ENCODE results near the gene APELA. TPM values are rescaled to one million over a fixed set of nuclear protein-coding genes. Genes with fewer than 3 reads are reported as not detected.
"Not testable (repeated sequence)": the region's sequence is repeated elsewhere in the genome, so short reads cannot be mapped to it uniquely, and the experiment has no call there.

Gene APELA
- total and polyA plus RNA-seq, 9 donors, result 0.10 TPM; not detected in 8

DNA sequence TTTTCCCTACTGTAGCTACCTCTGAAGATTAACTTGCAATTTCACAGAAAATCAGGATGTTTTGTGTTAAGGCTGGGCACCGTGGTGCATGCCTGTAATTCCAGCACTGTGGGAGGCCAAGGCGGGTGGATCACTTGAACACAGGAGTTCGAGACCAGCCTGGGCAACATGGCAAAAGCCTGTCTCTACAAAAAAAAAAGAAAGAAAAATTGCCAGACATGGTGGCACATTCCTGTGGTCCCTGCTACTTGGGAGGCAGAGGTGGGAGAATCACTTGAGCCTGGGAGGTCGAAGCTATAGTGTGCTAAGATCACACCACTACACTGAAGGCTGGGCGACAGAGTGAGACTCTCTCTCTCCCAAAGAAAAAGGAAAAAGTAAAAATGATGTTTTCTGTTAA lies 27.4 kb downstream of the APELA start:
- Histone ChIP-seq H3K4me1 (ENCODE audit: insufficient read depth) (no peaks in the 10 kb centered on the region), H3K27me3 (no peaks in the 10 kb centered on the region), H3K4me3 (no peak overlapping the region), H3K36me3 (no peaks in the 10 kb centered on the region), H3K27ac (no peak overlapping the region), H3K9me3 (no peaks in the 10 kb centered on the region)
- DNase-seq, result no peak
- intact Hi-C loops (cut with DNase I), result no loop called here
- WGBS, 3 donors, result 67 to 77% (median 68%) methylated on average over 5 of the region's 5 CpGs
- TF ChIP-seq POLR2A (IDR thresholded peaks at IDR 0.05) (no peak), EP300 (IDR thresholded peaks at IDR 0.05) (no peak)
- TF ChIP-seq, protein P1, sequence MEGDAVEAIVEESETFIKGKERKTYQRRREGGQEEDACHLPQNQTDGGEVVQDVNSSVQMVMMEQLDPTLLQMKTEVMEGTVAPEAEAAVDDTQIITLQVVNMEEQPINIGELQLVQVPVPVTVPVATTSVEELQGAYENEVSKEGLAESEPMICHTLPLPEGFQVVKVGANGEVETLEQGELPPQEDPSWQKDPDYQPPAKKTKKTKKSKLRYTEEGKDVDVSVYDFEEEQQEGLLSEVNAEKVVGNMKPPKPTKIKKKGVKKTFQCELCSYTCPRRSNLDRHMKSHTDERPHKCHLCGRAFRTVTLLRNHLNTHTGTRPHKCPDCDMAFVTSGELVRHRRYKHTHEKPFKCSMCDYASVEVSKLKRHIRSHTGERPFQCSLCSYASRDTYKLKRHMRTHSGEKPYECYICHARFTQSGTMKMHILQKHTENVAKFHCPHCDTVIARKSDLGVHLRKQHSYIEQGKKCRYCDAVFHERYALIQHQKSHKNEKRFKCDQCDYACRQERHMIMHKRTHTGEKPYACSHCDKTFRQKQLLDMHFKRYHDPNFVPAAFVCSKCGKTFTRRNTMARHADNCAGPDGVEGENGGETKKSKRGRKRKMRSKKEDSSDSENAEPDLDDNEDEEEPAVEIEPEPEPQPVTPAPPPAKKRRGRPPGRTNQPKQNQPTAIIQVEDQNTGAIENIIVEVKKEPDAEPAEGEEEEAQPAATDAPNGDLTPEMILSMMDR (IDR thresholded peaks at IDR 0.05), result no peak

DNA sequence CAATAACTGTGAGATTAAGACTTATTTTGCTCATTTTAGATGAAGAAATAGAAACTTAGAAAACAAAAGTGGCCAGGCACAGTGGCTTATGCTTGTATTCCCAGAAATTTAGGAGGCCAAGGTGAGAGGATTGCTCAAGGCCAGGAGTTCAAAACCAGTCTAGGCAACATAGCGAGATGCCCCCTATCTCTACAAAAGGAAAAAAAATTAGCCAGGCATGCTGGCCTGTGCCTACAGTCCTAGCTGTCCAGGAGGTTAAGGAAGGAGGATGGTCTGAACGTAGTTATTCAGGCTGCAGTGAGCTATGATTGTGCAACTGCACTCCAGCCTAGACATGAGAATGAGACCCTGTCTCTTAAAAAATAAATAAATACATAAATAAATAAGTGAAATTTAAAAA lies 28.0 kb downstream of the APELA start:
- H3K4me1 ChIP-seq (ENCODE audit: insufficient read depth), result no peaks in the 10 kb centered on the region
- H3K9me3 ChIP-seq, result no peaks in the 10 kb centered on the region
- no peak overlapping the region for H3K27ac ChIP-seq
- no peak for DNase-seq
- intact Hi-C loops (cut with DNase I), result no loop called here
- no peaks in the 10 kb centered on the region for H3K36me3 ChIP-seq
- H3K27me3 ChIP-seq, result no peaks in the 10 kb centered on the region
- 76 to 81% (median 79%) methylated on average over 2 of the region's 2 CpGs for WGBS, 3 donors
- TF ChIP-seq EP300 (IDR thresholded peaks at IDR 0.05) (no peak), POLR2A (IDR thresholded peaks at IDR 0.05) (no peak)
- TF ChIP-seq, protein P1 (IDR thresholded peaks at IDR 0.05), result no peak
- H3K4me3 ChIP-seq, result no peak overlapping the region

DNA sequence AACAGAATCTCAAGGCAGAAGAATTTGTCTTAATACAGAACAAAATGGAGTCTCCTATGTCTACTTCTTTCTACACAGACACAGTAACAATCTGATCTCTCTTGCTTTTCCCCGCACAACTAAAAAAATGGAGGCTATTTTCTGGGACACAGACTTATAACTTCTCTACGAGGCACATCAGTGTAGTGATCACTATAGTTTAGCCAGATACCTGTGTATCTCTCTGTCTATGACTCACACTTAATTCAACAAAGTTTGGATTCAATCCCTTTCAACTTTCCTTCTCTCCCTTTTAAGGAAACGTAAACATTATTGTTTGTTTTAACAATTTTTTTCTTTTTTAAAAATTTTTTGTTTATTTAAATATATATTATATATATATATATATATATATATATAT lies 29.4 kb downstream of the APELA start:
- no peak for DNase-seq
- Histone ChIP-seq H3K36me3 (no peaks in the 10 kb centered on the region), H3K4me1 (ENCODE audit: insufficient read depth) (no peaks in the 10 kb centered on the region), H3K27me3 (no peaks in the 10 kb centered on the region), H3K9me3 (no peaks in the 10 kb centered on the region), H3K4me3 (no peak overlapping the region), H3K27ac (no peak overlapping the region)
- 52 to 75% (median 65%) methylated on average over 3 of the region's 3 CpGs for WGBS, 3 donors
- TF ChIP-seq, protein P1 (IDR thresholded peaks at IDR 0.05), result no peak
- no peak for TF ChIP-seq EP300 (IDR thresholded peaks at IDR 0.05)
- no peak for TF ChIP-seq POLR2A (IDR thresholded peaks at IDR 0.05)
- intact Hi-C loops (cut with DNase I), result no loop called here

DNA sequence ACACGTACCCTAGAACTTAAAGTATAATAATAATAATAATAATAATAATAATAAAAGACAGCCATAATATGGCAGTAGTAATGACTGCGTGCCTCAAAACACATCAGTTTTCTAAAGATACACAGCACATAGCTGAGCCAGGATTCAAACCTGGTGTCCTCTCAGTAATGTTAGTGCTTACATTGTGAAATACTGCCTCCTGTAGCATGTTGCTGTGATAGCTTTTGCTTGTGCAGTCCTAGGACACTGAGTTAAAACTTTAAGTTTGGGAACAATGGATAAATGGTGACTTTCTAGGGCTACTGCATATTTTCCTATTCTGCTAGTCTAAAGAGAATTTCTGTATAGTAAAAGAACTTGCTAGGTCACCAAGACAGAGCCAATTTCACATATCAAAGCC lies 36.5 kb downstream of the APELA start:
- H3K27me3 ChIP-seq; H3K4me3 ChIP-seq; DNase-seq; H3K9me3 ChIP-seq; H3K27ac ChIP-seq; intact Hi-C loops (cut with DNase I); H3K4me1 ChIP-seq (ENCODE audit: insufficient read depth); H3K36me3 ChIP-seq: not testable (repeated sequence)
- WGBS, 3 donors, result 64 to 76% (median 72%) methylated on average over 2 of the region's 2 CpGs

DNA sequence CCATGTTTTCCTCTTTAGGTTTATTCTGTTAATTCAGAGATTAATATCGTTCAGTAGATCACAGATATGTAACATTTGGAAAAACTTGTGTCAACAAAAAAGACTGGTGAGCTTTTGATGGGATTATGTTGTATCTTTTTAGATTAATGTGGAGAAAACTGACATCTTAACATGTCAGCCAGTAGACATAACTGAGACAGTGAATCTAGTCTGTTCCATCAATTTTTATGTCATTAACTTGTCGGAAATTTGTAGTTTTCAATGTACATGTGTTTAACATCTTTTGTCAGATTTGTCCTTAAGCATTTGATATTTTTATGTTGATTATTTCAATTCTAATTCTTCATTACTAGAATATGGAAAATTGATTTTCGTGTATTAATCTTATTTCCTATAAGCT lies 42.0 kb downstream of the APELA start:
- WGBS, 3 donors, result 58 to 76% (median 68%) methylated on average over 3 of the region's 3 CpGs
- H3K9me3 ChIP-seq, result no peaks in the 10 kb centered on the region
- DNase-seq, result no peak
- TF ChIP-seq POLR2A (IDR thresholded peaks at IDR 0.05), result no peak
- TF ChIP-seq EP300 (IDR thresholded peaks at IDR 0.05), result no peak
- TF ChIP-seq, protein P1 (IDR thresholded peaks at IDR 0.05), result no peak
- H3K36me3 ChIP-seq, result no peaks in the 10 kb centered on the region
- H3K27ac ChIP-seq, result no peak overlapping the region
- no peaks in the 10 kb centered on the region for H3K27me3 ChIP-seq
- intact Hi-C loops (cut with DNase I), result no loop called here
- H3K4me1 ChIP-seq (ENCODE audit: insufficient read depth), result no peaks in the 10 kb centered on the region
- no peak overlapping the region for H3K4me3 ChIP-seq
